Activated CD8-positive, alpha-beta memory T cell treated with anti-CD3 and anti-CD28 coated beads, Interleukin-2, amount 50 U/mL, for 4 hours (primary cell): ENCODE measurements around the gene RNF180.
"Not testable (repeated sequence)": the region's sequence is repeated elsewhere in the genome, so short reads cannot be mapped to it uniquely, and the experiment has no call there.

ENCODE experiments used
- DNase-seq: peaks from one replicate; pipeline ENCODE4 v3.0.0-alpha.2; 2020

The RNF180 gene

DNA sequence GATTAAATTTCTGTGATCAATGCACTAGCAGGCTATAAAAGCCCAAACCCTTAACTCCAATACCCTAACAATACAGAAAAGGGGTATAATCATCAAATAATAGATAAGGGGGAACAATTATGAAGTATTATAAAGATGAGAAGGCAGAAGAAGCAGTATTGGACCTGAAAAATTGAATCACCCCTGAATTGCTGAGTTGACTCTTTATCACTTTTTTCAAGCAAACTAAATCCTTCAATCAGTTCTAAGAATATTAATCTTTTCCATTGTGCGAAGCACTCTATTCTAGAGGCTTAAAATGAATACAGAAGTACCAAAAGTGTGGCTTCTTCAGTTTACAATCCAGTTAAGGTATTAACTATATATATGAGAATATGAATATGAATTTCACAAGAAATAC lies 120.7 kb downstream of the RNF180 start:
- no peak for DNase-seq

DNA sequence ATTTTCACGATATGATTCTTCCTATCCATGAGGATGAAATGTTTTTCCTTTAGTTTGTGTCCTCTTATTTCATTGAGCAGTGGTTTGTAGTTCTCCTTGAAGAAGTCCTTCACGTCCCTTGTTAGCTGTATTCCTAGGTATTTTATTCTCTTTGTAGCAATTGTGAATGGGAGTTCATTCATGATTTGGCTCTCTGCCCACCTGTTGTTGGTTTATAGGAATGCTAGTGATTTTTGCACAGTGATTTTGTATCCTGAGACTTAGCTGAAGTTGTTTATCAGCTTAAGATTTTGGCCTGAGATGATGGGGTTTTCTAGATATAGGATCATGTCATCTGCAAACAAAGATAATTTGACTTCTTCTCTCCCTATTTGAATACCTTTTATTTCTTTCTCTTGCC lies 122.9 kb downstream of the RNF180 start:
- DNase-seq, result not testable (repeated sequence)

DNA sequence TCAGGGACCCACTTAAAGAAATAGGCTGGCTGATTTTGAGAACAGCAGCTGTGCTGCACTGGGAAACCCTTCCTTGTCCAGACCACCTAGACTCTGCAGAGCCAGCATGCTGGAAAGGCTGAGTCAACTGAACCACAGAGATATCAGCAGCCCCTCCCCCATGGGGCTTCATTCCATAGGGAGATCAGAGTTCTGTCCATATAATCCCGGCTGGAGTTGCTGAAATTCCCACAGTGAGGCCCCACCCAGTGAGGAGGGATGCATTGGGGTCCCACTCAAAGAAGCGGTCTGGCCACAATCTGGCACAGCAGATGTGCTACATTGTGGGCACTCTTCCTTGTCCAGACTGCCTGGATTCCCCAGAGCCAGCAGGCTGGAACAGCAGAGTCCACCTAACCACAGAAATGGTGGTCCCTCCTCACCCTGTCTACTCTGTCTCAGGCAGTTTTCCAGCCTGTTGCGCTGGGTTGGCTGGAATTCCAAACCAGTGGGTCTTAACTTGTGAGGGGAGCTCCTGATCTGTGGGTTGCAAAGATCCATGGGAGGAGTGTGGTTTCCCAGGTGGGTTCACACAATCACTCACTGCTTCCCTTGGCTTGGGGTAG lies 127.1 kb downstream of the RNF180 start:
- DNase-seq, result no peak

DNA sequence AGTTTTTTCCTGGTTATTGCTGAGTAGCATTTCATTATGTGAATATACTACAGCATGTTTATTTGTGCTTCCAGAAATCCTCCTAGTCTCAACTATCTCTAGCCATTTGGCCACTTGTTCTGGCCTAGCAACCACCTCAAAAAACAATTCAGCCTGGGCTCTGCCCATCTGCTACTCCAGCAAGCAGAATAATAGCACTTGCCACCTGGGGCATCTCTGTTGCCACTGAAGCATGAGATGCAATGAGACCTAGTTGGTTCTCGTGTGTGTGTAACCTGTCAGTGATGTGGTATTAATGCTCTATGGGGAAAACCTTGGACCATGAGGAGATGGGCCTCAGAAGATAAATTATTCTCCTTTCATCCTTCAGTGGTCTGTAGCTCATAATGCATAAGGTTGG lies 129.5 kb downstream of the RNF180 start:
- no peak for DNase-seq

DNA sequence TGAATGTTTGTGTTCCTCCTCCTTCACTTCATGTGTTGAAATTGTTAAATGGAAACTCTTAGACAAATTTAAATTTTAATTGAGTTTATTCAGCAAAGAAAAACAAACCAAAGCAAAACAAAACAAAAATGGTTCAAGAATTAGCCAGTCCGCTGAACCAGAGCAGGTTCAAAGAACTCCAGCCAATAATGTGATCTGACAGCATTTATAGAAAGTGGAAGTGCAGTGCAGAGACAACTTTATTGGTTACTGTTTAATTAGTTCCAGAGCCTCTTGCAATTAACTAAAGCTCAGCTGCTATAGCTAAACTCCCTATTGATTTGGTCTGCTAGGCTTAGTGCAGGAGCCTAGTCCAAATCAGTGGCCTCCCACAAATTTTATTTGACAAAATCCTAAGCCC lies 132.9 kb downstream of the RNF180 start:
- no peak for DNase-seq

DNA sequence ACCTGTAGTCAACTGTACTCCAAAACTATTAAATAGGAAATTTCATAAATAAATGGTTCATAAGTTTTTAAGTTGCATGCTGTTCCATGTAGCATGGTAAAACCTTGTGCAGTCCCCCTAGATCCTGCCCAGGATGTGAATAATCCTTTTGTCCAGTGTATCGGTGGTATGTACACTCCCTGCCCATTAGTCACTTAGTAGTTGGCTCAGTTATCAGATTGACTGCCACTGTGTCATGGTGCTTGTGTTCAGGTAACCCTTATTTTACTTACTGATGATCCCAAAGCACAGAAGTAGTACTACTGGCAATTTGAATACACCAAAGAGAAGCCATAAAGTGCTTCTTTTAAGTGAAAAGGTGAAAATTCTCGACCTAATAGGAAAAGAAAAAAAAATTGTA lies 134.2 kb downstream of the RNF180 start:
- DNase-seq, result no peak

DNA sequence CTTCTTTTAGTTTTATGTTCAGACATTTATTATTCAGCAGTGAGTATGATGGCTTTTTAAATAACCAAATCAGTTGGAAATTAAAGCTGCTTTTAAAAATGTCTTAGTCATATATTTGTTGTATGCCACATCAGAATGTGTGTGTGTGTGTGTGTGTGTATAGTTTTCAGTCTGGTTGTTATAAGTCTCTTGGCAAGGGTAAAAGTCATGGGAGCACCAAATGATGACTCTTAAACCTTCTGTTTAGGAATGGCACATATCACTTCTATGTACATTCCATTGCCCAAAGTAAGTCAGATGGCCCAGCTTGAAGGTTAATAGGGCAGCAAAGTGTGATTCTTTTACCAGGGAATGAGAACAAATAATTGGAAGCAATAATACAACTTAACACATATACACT lies 135.9 kb downstream of the RNF180 start:
- no peak for DNase-seq

DNA sequence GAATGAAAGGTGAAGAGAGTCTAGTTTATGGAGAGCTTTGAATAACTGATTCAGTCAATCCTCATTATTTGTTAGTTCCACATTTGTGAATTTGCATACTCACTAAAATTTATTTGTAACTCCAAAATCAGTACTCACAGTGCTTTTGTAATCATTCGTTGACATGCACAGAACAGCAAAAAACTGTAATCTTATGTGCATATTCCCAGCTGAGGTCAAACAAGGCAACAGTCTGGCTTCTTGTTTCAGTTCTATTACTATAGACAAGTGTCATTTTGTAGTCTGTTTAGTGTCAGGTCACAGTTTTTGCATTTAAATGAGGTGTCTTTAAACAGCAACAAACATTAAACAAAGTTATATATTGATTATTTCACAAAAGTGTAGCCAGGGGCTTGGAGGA lies 142.5 kb downstream of the RNF180 start:
- DNase-seq, result no peak

DNA sequence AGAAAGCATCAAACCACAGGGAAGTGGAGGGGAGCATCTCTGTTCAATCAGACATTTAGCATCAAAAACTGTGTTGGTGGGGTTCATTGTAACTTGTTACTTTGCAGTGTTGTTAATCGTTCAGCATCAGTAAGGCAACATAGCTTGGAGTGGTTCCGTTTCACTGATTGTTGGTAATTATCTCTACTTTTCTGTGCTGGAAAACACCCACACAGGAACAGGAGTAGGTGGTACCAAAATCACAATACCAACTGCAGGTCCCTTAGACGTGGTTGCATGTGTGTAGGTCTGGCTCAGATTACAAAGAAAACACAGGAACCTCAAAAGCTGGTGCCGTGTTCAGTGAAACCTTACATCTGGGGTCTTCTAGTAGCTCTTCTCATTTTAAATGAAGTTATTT lies 146.8 kb downstream of the RNF180 start:
- DNase-seq, result no peak

DNA sequence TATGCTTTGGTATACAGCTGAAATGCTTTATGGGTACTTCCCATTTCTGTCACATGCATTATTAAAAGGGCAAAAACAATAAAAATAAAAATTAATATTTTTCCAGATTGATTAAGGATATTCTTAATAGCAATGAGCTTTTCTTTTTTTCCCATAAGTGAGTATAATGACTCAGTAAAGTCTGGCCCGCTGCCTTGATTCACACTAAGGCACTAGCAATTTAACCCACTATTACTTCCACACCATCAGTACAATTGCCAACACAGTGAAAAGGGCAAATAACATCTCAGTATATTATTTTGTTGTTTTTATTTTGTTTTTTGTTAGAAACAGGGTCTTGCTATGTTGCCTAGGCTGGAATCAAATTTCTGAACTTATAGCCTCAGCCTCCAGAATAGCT lies 150.1 kb downstream of the RNF180 start:
- no peak for DNase-seq

DNA sequence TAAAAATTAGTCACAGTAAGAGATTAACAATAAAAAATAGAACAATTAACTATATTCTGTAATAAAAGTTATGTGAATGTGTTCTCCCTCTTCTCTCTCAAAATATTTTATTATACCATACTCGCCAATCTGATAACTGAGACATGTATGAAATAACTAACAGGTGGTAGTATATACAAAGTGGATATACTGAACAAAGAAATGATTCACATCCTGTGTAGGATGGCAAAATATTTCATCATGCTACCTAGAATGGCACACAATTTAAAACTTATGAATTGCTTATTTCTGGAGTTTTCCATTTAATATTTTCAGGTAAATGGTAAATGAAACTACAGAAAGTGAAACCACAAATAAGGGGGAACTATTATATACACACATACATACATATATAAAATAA lies 152.5 kb downstream of the RNF180 start:
- DNase-seq, result no peak

DNA sequence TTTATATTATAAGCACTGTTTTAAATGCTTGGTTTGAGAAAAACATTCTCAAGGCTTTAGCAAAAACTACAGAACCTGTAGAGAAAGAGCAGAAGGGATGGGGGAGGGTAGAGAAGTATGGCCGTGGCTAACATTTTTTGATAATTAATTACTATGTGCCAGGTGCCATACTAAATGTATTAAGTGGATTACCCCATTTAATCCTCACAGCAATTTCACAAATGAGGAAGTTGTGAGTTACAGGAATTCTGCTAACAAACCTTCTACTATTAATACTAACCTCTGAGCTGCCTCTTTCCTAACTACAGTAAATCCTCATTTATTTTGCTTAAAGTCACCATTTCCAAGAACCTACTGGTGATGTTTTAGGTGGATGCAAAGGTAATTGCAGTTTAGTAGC lies 157.9 kb downstream of the RNF180 start:
- DNase-seq, result no peak

DNA sequence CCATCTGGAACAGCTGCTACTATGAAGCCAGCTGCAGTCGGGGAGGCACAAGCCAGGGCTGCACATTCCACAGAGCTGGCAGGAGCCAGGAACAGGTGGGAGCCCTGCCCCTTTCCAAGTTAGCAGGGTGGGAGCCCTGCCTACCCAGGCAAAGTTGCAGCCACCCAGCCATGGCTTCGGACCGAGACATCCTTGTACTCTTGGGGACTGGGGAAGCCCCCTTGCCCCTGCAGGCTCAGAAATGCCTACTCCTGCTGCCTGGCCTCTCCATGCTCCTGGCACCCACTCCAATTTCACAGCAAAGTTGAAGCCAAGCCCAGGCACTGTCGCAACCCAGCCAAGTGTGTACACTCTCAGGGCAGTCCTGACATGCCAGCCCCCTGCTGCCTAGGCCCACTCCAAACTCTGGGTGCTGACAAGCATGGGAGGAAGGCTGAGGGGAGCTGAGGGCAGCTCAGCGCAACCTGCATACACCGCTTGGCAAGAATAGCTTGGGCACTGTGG lies 165.1 kb downstream of the RNF180 start:
- DNase-seq, result no peak

DNA sequence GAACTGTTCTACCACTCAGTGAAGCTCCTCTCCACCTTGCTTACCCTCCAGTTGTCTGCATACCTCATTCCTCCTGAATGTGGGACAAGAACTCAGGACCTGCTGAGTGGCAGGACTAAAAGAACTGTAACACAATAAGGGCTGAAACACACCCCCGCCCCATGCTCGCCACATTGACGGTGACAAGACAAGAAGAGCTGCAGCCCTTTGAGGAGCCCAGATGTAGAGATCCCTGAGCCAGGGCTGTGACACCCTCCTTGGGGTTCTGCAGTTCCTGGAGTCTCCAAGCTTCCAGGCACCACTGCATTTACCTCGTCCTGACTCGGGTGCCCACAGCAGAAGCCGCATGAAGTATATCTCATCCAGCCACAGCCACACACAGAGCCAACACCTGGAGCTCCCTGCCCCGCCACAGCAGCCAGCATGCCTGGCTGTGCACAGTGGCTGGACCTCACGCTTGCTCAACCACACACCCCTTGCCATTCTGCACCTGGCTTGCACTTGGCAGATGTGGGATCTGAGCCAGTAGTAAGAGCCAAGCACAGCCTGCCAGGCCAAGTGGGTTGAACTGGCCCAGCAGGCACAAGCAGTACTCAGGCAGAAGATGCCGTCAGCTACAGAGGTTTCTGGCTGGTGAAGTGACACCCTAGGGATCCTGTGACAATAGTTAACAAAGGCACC lies 166.1 kb downstream of the RNF180 start:
- no peak for DNase-seq

DNA sequence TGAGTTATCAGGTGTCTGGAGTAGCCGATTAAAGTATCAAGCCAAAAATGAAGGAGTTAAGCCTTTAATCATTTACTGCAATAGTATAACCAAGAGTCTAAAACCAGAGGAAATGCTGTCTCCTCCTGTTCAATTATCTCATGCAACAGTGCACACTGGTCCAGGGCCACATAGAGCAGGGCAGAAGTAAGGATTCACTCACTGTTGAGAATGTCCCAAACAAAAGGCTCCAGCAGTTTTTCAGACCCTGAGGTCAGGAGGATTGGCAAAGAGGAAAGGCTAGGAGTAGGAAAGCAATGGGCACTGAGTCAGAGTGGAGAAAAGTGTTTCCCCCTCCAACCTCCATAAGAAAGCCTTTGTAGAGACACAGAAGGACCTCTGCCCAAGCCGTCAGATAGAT lies 168.2 kb downstream of the RNF180 start:
- no peak for DNase-seq

DNA sequence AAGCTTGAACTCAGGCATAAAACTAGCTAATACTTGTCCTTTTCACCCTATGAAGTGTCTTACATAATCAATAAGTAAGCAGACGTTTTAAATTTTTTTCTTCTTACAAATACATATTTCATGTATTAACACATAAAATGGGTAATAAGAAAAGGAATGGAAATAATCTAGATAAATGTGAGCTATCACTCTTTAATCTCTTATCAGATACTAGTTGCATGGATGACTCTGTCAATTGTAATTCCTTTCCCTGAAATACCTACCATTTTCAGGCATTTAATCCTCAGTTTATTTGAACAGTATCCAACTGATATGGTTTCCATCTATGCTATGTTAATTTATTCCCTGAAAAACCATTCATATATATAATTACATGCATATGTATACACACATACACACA lies 174.1 kb downstream of the RNF180 start:
- DNase-seq, result no peak

DNA sequence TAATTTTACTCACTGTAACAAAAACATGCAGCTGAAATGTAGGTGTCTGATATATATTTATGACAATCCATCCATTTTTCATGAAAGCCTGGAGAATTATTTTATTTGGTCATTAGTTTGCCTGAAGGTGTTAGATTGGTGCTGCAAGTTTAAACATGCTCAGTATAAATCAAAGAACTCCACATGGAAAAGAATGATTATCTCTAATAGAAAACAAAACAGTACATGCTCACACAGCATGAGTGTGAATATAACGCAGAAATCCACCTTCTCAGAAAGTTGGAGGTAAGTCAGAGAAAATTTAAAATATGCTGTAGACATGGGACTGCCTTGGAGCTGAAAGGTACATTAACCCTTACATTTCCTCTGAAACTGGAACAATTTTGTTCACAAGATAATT lies 174.7 kb downstream of the RNF180 start:
- no peak for DNase-seq

DNA sequence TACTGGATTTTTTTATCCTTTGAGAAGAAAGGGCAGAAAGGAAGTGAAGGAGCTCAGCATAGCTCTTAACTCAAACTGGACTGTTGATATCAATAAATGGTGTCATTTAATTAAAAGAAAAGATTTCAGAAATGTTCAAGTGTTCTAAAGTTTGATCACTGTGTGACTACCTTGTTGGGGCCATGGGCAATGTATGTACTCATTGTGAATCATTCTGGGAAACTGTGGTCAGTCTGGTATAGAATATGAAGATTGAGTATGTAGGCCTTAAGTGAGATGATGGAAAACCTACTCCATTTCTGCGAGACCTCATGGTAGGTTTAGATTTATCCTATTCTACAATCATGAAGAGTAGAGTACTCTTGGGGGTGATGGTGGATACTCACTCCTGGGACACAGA lies 175.7 kb downstream of the RNF180 start:
- DNase-seq, result no peak

DNA sequence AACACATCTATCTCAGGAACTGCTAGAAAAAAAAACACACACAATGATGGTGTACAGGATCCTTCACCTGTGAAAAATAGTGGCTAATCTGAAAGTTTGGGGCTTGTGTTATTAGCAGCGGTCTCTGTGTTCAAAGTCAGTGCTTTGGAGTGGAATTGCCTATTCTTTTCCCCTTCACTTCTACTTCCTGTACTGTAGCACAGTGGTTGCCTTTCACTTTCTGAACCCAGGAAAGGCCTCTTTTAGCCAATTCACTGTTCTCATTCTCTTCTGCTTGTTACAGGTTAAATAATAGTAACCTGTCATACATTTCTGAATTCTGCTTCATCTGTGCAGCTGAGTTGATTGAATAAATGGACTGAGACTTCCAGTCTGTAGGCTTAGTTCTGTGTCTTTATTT lies 178.9 kb downstream of the RNF180 start:
- DNase-seq, result no peak

DNA sequence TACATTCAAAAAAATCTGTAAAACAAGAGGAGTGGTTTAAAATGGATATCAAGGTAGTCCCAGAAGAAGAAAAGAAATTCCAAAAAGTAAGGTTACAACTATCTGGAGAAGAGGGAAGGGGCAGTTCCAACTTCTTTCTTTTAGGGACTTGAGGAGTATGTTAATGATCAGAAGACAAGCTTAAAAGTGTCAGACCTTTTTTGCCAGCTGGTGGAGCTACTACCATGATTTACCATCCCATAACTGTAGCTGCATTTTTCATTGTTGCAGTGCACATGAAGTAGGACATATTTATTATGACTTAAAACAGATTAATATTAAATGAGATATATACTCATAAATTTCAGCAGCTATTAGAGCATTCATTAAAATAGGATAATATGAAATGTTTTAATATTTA lies 181.7 kb downstream of the RNF180 start:
- no peak for DNase-seq

DNA sequence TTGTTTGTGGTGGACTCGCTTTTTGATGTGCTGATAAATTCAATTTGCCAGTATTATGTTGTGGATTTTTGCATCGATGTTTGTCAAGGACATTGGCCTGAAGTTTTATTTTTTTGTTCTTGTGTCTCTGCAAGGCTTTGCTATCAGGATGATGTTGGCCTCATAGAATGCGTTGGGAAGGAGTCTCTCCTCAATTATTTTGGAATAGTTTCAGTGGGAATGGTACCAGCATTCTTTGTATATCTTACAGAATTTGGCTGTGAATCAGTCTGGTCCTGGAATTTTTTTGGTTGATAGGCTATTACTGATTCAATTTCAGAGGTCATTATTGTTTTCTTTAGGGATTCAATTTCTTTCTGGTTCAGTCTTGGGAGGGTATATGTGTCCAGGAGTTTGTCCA lies 198.8 kb downstream of the RNF180 start:
- no peak for DNase-seq

DNA sequence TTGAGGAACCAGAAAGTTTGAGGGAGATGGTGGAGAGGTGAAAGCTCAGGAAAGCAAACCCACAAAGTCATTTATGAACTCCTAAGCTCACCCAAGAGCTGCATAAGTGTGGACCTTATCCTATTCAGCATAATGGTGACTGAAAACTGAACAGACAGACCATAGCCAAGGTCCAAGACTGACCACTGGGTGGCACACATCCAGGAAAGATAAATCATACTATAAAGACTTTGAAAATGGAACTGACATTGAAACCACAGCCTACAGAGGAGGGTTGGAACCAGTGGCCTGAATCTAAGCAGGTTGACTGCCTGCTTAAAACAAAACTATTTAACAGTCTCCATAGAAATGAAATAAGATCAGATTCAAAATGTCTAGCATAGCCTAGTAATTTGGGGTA lies 219.1 kb downstream of the RNF180 start:
- no peak for DNase-seq

DNA sequence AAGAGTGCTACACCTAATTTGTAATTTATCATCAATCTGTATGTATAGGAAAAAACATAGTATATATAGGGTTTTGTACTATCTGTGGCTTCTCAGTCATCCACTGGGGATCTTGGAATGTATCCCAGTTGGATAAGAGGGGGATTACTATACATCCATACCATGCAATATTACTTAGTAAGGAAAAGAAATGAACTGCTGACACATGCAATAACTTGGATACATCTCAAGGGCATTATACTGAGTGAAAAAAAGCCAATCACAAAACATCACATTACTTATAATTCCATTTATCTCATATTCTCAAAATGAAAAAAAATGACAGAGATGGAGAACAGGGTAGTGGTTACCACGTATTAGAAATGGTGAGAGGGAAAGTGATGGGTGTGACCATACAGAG lies 231.9 kb downstream of the RNF180 start:
- DNase-seq, result no peak

DNA sequence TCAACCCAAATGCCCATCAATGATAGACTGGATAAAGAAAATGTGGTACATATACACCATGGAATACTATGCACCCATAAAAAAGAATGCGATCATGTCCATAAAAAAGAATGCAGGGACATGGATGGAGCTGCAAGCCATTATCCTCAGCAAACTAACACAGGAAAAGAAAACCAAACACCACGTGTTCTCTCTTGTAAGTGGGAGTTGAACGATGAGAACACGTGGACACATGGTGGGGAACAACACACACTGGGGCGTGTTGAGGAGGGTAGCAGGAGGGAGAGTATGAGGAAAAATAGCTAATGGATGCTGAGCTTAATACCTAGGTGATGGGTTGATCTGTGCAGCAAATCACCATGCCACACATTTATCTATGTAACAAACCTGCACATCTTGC lies 233.1 kb downstream of the RNF180 start:
- DNase-seq, result not testable (repeated sequence)
